Hippocampal formation (tissue), 2 donors: ENCODE results near the gene RAB30.
"Not testable (repeated sequence)": the region's sequence is repeated elsewhere in the genome, so short reads cannot be mapped to it uniquely, and the experiment has no call there.

ENCODE experiments used
- DNase-seq, 2 donors: peaks; one replicate each; lab custom pipeline; 2025; lab: John Stamatoyannopoulos, UW

The RAB30 gene

GRCh38 chr11:82944198-82944597 is 127.5 kb downstream of the RAB30 start:
- DNase-seq, result no peak

- not testable (repeated sequence) for DNase-seq
These were observed 128.3 kb downstream of the RAB30 start for GRCh38 chr11:82943430-82943829.

GRCh38 chr11:82942376-82942775 is 129.3 kb downstream of the RAB30 start:
- no peak for DNase-seq

GRCh38 chr11:82939456-82939855 is 132.2 kb downstream of the RAB30 start:
- DNase-seq, result no peak

- DNase-seq, result no peak
These were observed 134.1 kb downstream of the RAB30 start for GRCh38 chr11:82937554-82937953.

GRCh38 chr11:82936261-82936660 is 135.4 kb downstream of the RAB30 start:
- DNase-seq, result no peak

GRCh38 chr11:82932564-82932963 is 139.1 kb downstream of the RAB30 start:
- no peak for DNase-seq

- DNase-seq, result no peak
These were observed 141.0 kb downstream of the RAB30 start for GRCh38 chr11:82930734-82931133.

GRCh38 chr11:82930229-82930628 is 141.5 kb downstream of the RAB30 start:
- no peak for DNase-seq

DNA sequence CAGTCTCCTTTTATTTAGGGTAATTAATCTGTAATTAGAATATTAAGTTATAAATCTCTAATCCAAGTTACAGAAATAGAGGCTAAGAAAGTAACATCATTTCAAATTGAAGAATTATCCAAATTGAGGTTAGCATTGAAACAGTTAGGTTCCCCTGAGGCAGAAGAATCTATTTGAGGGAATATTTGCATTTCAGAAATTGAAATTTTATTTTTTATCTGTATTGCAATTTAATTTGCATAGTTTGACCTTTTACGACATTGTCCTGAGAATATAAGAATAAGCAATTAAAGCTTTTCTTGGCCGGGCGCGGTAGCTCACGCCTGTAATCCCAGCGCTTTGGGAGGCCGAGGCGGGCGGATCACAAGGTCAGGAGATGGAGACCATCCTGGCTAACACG is 142.6 kb downstream of the RAB30 start:
- no peak for DNase-seq

DNA sequence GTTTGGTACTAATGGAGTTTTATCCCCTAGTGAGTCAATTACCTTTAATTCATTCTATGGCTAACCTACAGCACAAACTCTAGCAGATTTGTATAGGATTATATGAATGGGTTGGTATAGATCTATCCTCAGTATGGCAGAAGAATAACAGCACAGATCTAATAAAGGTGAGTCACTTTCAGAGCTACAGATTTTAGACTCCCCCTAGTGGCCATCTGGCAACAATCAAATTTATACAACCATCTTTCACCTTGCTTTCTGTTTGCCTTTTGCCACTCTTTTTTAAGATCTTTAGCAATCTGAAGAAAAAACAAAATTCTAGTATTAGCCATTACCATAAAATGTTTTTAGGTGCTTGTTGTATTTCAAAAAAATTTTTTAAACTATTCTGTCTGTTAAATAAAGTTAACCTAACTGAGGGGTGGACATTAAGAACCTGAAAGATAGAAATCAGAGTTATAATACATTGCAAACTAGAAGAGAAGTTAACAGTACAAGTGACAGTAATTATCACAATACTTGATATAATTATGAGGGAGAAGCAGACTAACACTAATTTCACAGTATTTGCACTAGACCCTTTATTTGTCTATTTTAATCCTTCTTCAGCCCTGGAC is 144.3 kb downstream of the RAB30 start:
- DNase-seq, result peak in 1 of 2 donors; percentile 18

DNA sequence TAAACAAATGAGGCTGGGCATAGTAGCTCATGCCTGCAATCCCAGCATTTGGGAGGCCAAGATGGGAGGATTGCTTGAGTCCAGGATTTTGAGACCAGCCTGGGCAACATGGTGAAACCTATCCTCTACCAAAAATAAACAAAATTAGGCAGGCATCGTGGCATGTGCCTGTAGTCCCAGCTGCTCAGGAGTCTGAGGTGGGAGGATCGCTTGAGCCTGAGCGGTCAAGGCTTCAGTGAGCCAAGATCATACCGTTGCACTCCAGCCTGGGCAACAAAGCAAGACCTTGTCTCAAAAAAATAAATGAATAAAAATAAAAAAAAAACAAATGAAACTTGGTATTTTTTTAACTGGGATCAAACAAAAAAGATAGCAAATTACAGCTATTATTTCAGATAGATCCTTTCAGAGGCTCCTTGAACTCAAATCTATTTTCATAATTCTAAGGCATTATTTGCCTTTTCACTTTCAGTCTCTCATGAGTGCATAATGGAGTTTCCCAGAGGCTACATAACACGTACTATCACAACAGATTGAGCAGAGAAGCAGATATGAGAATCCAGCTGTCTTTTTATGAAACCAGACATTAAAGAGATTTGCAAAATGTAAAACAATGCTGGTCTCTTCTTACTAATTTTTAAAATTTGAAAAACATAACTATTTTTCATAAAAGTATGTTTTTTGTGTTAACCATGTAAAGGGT is 147.0 kb downstream of the RAB30 start:
- DNase-seq, result no peak
